Myocyte (in vitro differentiated cells): ENCODE data around the gene AFTPH. TPM values are rescaled to one million over a fixed set of nuclear protein-coding genes. Genes with fewer than 3 reads are reported as not detected.

Source experiments
- DNase-seq: peaks from one replicate; pipeline ENCODE4 v3.0.0-alpha.2; 2012; ENCODE audit warnings: low read depth
- polyA plus RNA-seq: library from polyadenylated mRNA; unstranded; fragments of >200 nt; gene quantifications from one replicate; pipeline ENCODE4 v1.2.1, GENCODE V29; 2012; ENCODE audit warnings: missing spikeins
- total RNA-seq: library from RNA; depleted of rRNA; stranded (reverse); fragments of >200 nt; gene quantifications from 2 replicates; pipeline ENCODE4 v1.2.3, GENCODE V29; 2014

The AFTPH gene
- total RNA-seq = 10.9 and 13.2 TPM in 2 replicates
- polyA plus RNA-seq = 8.7 TPM

GRCh38 chr2:64523666-64524603 is at the start of gene AFTPH:
Gene AFTPH, plus strand, starts transcription at chr2:64524328. Its CDS starts 27,147 bp downstream, at chr2:64551475.
- peak; percentile 99 for DNase-seq

GRCh38 chr2:64474636-64475035 is 49.5 kb upstream of the AFTPH start:
- DNase-seq = no peak

- DNase-seq = no peak
These were observed 47.1 kb upstream of the AFTPH start for GRCh38 chr2:64477037-64477436.

- DNase-seq = no peak
These were observed 46.1 kb upstream of the AFTPH start for GRCh38 chr2:64477979-64478378.

GRCh38 chr2:64478502-64479230 is 45.5 kb upstream of the AFTPH start:
- peak; percentile 36 for DNase-seq

- DNase-seq = peak; percentile 24
These were observed 44.6 kb upstream of the AFTPH start for GRCh38 chr2:64479259-64480117.

GRCh38 chr2:64481665-64482064 is 42.5 kb upstream of the AFTPH start:
- DNase-seq = no peak

- no peak for DNase-seq
These were observed 41.9 kb upstream of the AFTPH start for GRCh38 chr2:64482243-64482642.

GRCh38 chr2:64482765-64483504 is 41.2 kb upstream of the AFTPH start:
- DNase-seq = no peak

GRCh38 chr2:64485331-64485730 is 38.8 kb upstream of the AFTPH start:
- no peak for DNase-seq

GRCh38 chr2:64485961-64486360 is 38.2 kb upstream of the AFTPH start:
- peak; percentile 60 for DNase-seq

GRCh38 chr2:64487256-64488049 is 36.7 kb upstream of the AFTPH start:
- DNase-seq = no peak

GRCh38 chr2:64488050-64488974 is 35.8 kb upstream of the AFTPH start:
- DNase-seq = peak; percentile 73

GRCh38 chr2:64489081-64489751 is 34.9 kb upstream of the AFTPH start:
- no peak for DNase-seq

- DNase-seq = no peak
These were observed 32.7 kb upstream of the AFTPH start for GRCh38 chr2:64491426-64491825.

GRCh38 chr2:64492272-64492671 is 31.9 kb upstream of the AFTPH start:
- no peak for DNase-seq

- DNase-seq = no peak
These were observed 31.3 kb upstream of the AFTPH start for GRCh38 chr2:64492821-64493220.

GRCh38 chr2:64493788-64494187 is 30.3 kb upstream of the AFTPH start:
- DNase-seq = no peak
